ENCODE measurements around the gene RPLP1.
A peak's percentile ranks its signal among the peaks of the same experiment; 100 is the strongest.
"Not testable (repeated sequence)": the region's sequence is repeated elsewhere in the genome, so short reads cannot be mapped to it uniquely, and the experiment has no call there.

RPLP1 gene

GRCh38 chr15:69439623-69440022 lies 13.0 kb upstream of the RPLP1 start:
- no peak for DNase-seq (ENCODE audit: low spot score)

- DNase-seq (ENCODE audit: low spot score), result no peak
Observed at GRCh38 chr15:69443032-69443611, 9.5 kb upstream of the RPLP1 start.

- no peak for DNase-seq (ENCODE audit: low spot score)
Observed at GRCh38 chr15:69444686-69445085, 7.9 kb upstream of the RPLP1 start.

- DNase-seq (ENCODE audit: low spot score), result no peak
Observed at GRCh38 chr15:69446953-69447352, 5.7 kb upstream of the RPLP1 start.

- DNase-seq (ENCODE audit: low spot score), result not testable (repeated sequence)
Observed at GRCh38 chr15:69450221-69450620, 2.4 kb upstream of the RPLP1 start.

- DNase-seq (ENCODE audit: low spot score), result no peak
Observed at GRCh38 chr15:69450968-69451695, 1.5 kb upstream of the RPLP1 start.

GRCh38 chr15:69451951-69452691 lies 497 bp upstream of the RPLP1 start:
- DNase-seq (ENCODE audit: low spot score), result no peak

- DNase-seq (ENCODE audit: low spot score), result no peak
Observed at GRCh38 chr15:69454953-69455352, 2.3 kb downstream of the RPLP1 start.

- DNase-seq (ENCODE audit: low spot score), result no peak
Observed at GRCh38 chr15:69456208-69457166, 3.9 kb downstream of the RPLP1 start.

GRCh38 chr15:69457304-69458280 lies 5.0 kb downstream of the RPLP1 start:
- DNase-seq (ENCODE audit: low spot score), result no peak

GRCh38 chr15:69459066-69459465 lies 6.4 kb downstream of the RPLP1 start:
- no peak for DNase-seq (ENCODE audit: low spot score)

- DNase-seq (ENCODE audit: low spot score), result no peak
Observed at GRCh38 chr15:69460481-69460880, 7.9 kb downstream of the RPLP1 start.

- no peak for DNase-seq (ENCODE audit: low spot score)
Observed at GRCh38 chr15:69462030-69462492, 9.4 kb downstream of the RPLP1 start.

- peak; percentile 97 for DNase-seq (ENCODE audit: low spot score)
Observed at GRCh38 chr15:69462493-69463181, 10.0 kb downstream of the RPLP1 start.

- DNase-seq (ENCODE audit: low spot score), result no peak
Observed at GRCh38 chr15:69463182-69463756, 10.7 kb downstream of the RPLP1 start.

- DNase-seq (ENCODE audit: low spot score), result no peak
Observed at GRCh38 chr15:69465253-69465652, 12.6 kb downstream of the RPLP1 start.

GRCh38 chr15:69466733-69467132 lies 14.1 kb downstream of the RPLP1 start:
- DNase-seq (ENCODE audit: low spot score), result no peak

- no peak for DNase-seq (ENCODE audit: low spot score)
Observed at GRCh38 chr15:69467636-69468035, 15.0 kb downstream of the RPLP1 start.

GRCh38 chr15:69468241-69469121 lies 15.9 kb downstream of the RPLP1 start:
- DNase-seq (ENCODE audit: low spot score), result no peak
